GM12892 (cell line): ENCODE data around the gene COX6B2.

Source experiments
- POLR2A ChIP-seq: IDR thresholded peaks from 2 replicates; pipeline ENCODE4 v1.6.1; 2011; ENCODE audit warnings: low read depth, low read length, control low read depth
- POLR2AphosphoS5 ChIP-seq: IDR thresholded peaks from 2 replicates; pipeline ENCODE4 v1.6.1; 2011; ENCODE audit warnings: low read depth, low read length, control low read depth

DNA sequence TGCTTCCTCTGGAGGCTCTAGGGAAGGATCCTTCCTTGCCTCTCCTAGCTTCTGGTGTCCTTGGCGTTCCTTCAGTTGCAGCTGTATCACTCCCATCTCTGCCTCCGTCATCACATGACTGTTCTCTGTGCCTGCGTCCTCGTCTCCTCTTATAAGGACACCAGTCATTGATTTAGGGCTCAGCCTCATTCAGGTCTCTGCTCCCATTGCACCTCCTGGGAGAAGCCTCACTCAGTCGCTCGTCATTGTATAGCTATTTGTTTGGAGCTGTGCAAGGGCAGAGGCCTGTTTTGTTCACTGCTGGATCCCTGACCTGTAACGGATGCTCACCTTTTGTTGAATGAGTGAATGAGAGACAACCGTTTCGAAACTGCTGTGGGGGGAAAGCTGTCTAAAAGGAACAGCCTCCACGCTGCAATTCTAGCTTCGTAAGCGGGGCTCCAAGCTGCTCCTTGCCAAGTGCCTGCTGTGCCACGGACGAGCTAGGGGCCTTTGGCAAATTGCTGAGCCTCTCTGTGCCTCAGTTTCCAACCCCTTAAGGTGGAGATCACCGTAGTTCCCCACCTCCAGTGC, 53.5 kb downstream of the COX6B2 start:
- TF ChIP-seq POLR2AphosphoS5: no peak
- no peak for TF ChIP-seq POLR2A
